ENCODE measurements around the gene TMEM33. TPM values are rescaled to one million over a fixed set of nuclear protein-coding genes. Genes with fewer than 3 reads are reported as not detected.

Gene TMEM33
- total and polyA plus RNA-seq, 2 of the 8 experiments (the other 6 are each of a cell fraction or from before 2014, with no cell fraction given), result 72.5 to 94.4 TPM

DNA sequence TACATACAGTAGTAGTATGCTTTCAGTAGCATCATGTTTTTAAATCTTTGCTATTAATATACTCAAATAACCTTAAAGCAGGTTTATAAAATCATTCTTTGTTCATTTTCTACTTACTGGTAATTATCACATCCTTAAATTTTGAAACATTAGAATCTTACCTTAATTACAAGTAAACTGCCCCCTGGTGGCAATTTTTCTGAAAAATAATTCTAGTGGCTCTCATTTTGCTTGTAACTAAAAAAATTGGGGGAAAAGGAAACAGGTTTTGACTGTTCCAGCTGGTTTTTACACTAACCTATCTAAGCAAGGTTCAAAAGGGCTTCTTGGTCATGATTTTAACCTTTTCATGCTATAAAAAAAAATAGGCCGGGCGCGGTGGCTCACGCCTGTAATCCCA is 27.9 kb downstream of the TMEM33 start:
- H2BK15ac ChIP-seq (ENCODE audit: low read length), result no peak overlapping the region
- H3K27me3 ChIP-seq (replicated peaks in 1 of 4; ENCODE audit: control insufficient read depth in 3 of 4, extremely low read depth in 1 of 4, insufficient read depth in 3 of 4, low read length in 3 of 4), result no peaks in the 10 kb centered on the region
- H3K18ac ChIP-seq (ENCODE audit: extremely low read depth, low read length), result no peak overlapping the region
- H3K23me2 ChIP-seq (ENCODE audit: low read depth, low read length), result no peaks in the 10 kb centered on the region
- TF ChIP-seq, protein P1, sequence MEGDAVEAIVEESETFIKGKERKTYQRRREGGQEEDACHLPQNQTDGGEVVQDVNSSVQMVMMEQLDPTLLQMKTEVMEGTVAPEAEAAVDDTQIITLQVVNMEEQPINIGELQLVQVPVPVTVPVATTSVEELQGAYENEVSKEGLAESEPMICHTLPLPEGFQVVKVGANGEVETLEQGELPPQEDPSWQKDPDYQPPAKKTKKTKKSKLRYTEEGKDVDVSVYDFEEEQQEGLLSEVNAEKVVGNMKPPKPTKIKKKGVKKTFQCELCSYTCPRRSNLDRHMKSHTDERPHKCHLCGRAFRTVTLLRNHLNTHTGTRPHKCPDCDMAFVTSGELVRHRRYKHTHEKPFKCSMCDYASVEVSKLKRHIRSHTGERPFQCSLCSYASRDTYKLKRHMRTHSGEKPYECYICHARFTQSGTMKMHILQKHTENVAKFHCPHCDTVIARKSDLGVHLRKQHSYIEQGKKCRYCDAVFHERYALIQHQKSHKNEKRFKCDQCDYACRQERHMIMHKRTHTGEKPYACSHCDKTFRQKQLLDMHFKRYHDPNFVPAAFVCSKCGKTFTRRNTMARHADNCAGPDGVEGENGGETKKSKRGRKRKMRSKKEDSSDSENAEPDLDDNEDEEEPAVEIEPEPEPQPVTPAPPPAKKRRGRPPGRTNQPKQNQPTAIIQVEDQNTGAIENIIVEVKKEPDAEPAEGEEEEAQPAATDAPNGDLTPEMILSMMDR (IDR thresholded peaks at IDR 0.05; ENCODE audit: control extremely low read depth in 1 of 3, insufficient read depth in 1 of 3, low read depth in 1 of 3, low read length in 3 of 3), result peak in 1 of 3 experiments; percentile 40; a peak in 2 of 4 replicates
- TF ChIP-seq, protein P2, sequence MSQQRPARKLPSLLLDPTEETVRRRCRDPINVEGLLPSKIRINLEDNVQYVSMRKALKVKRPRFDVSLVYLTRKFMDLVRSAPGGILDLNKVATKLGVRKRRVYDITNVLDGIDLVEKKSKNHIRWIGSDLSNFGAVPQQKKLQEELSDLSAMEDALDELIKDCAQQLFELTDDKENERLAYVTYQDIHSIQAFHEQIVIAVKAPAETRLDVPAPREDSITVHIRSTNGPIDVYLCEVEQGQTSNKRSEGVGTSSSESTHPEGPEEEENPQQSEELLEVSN (IDR thresholded peaks at IDR 0.05), result no peak
- no peak overlapping the region for H4K91ac ChIP-seq (replicated peaks; ENCODE audit: insufficient read length, low read length)
- POLR2A ChIA-PET (ENCODE audit: partially characterized antibody), result interaction anchor here (0.5 to 0.8 kb wide), 2 partner anchors 68 to 116 kb away, joined by 3 to 4 read pairs; no protein-coding TSS in a partner anchor
- no peak overlapping the region for H2BK5ac ChIP-seq (ENCODE audit: low read depth, low read length)
- H3K4me1 ChIP-seq (replicated peaks in 1 of 4; ENCODE audit: control insufficient read depth in 3 of 4, insufficient read depth in 4 of 4, low read length in 3 of 4), result no peaks in the 10 kb centered on the region; a peak in 1 of 7 replicates
- H3K9ac ChIP-seq (replicated peaks in 1 of 4; ENCODE audit: extremely low read depth in 1 of 4, low read depth in 3 of 4, low read length in 3 of 4), result no peak overlapping the region
- H3K4ac ChIP-seq (replicated peaks; ENCODE audit: insufficient read length, low read depth, low read length), result no peak overlapping the region
- no peak overlapping the region for H2BK12ac ChIP-seq (ENCODE audit: low read depth, low read length)
- H2BK120ac ChIP-seq (replicated peaks; ENCODE audit: low read depth, low read length), result no peak overlapping the region
- no peak overlapping the region for H4K8ac ChIP-seq (ENCODE audit: extremely low read depth, insufficient read depth, low read length)
- H2AFZ ChIP-seq (ENCODE audit: low read length), result no peak overlapping the region
- peaks cover 0 to 2% of the 10 kb centered on the region in 2 experiments for H4K20me1 ChIP-seq (replicated peaks in 1 of 2; ENCODE audit: control insufficient read depth in 1 of 2, insufficient read depth in 2 of 2, low read length in 2 of 2)
- no peak overlapping the region for H3K27ac ChIP-seq (ENCODE audit: low read depth, low read length)
- H2AK5ac ChIP-seq (ENCODE audit: low read depth, low read length), result no peak overlapping the region
- H3K79me2 ChIP-seq (ENCODE audit: control insufficient read depth in 1 of 2, insufficient read depth in 2 of 2, low read length in 2 of 2), result no peaks in the 10 kb centered on the region
- H3K56ac ChIP-seq (replicated peaks; ENCODE audit: insufficient read length, low read depth, low read length), result no peak overlapping the region
- H3K9me3 ChIP-seq (ENCODE audit: insufficient read depth in 2 of 2, low read depth in 1 of 2, low read length in 1 of 2), result no peaks in the 10 kb centered on the region
- 96% methylated on average over 4 of the region's 4 CpGs; no CpG with 5 or more reads in 1 of the 2 experiments for WGBS, 2 experiments (ENCODE audit: extremely low coverage in 1 of 2, insufficient coverage in 1 of 2, insufficient read length in 1 of 2, insufficient replicate concordance in 2 of 2, low coverage in 1 of 2, low lambda C conversion rate in 2 of 2, missing lambda C conversion rate in 1 of 2)
- no peak overlapping the region for H3K4me2 ChIP-seq (ENCODE audit: insufficient read depth in 1 of 2, low read depth in 2 of 2, low read length in 2 of 2)
- H3K36me3 ChIP-seq (ENCODE audit: control insufficient read depth in 2 of 4, insufficient read depth in 4 of 4, low read length in 3 of 4), result no peaks in the 10 kb centered on the region; a peak in 1 of 8 replicates
- H2BK20ac ChIP-seq (ENCODE audit: low read length), result no peak overlapping the region
- H3K4me3 ChIP-seq (ENCODE audit: extremely low read depth in 1 of 4, insufficient read depth in 2 of 4, low read depth in 3 of 4, low read length in 4 of 4), result no peak overlapping the region
- CTCF ChIA-PET (ENCODE audit: partially characterized antibody), result interaction anchor here (0.6 to 1.5 kb wide), 10 partner anchors 10 to 1595 kb away, joined by 3 to 6 read pairs (median 4); partner anchors contain the start of gene DCAF4L1
- no peaks in the 10 kb centered on the region for H3K79me1 ChIP-seq (ENCODE audit: low read depth, low read length)
- H4K5ac ChIP-seq (ENCODE audit: insufficient read length, low read depth, low read length), result no peak overlapping the region
- FAIRE-seq (no peak), DNase-seq (ENCODE audit: low read depth in 1 of 2, low spot score in 2 of 2) (no peak)
- no peak overlapping the region for H3K23ac ChIP-seq (ENCODE audit: insufficient read length)
- no peak overlapping the region for H3K14ac ChIP-seq (ENCODE audit: insufficient read length)

Data from H1 (cell line).